DMS79 (cell line): ENCODE measurements around the gene EMC7.
"Not testable (repeated sequence)": the region's sequence is repeated elsewhere in the genome, so short reads cannot be mapped to it uniquely, and the experiment has no call there.

Source experiments
- DNase-seq: peaks from one replicate; lab custom pipeline; 2025; lab: John Stamatoyannopoulos, UW

EMC7 gene

GRCh38 chr15:34084086-34084485, 17.6 kb downstream of the EMC7 start:
- no peak for DNase-seq

GRCh38 chr15:34079904-34080303, 21.8 kb downstream of the EMC7 start:
- no peak for DNase-seq

GRCh38 chr15:34078900-34079299, 22.8 kb downstream of the EMC7 start:
- no peak for DNase-seq

- no peak for DNase-seq
Measured at GRCh38 chr15:34076785-34077184, 24.9 kb downstream of the EMC7 start.

- no peak for DNase-seq
Measured at GRCh38 chr15:34070003-34070402, 31.7 kb downstream of the EMC7 start.

- DNase-seq = peak; percentile 34
Measured at GRCh38 chr15:34065941-34066340, 35.7 kb downstream of the EMC7 start.

DNA sequence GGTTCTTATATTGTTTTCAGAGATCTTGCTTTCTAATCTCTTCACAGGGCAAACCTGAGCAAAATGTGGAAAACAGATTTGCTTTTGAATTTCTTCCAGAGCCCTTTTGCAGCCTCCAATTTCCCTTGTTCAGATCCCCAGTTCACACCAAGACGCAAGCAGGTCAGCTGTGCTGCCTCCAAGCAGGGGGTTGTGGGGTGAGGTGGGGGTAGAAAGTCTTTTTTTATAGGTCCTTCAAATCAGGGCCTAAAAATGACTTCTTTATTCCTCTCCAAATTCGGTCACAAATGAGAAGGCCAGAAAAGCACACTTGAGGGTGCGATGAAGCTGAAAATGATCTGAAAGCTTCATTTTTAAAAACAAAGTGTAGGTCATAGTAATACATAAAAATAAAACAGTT, 36.4 kb downstream of the EMC7 start:
- peak; percentile 85 for DNase-seq

GRCh38 chr15:34064438-34064837, 37.2 kb downstream of the EMC7 start:
- DNase-seq = no peak

DNA sequence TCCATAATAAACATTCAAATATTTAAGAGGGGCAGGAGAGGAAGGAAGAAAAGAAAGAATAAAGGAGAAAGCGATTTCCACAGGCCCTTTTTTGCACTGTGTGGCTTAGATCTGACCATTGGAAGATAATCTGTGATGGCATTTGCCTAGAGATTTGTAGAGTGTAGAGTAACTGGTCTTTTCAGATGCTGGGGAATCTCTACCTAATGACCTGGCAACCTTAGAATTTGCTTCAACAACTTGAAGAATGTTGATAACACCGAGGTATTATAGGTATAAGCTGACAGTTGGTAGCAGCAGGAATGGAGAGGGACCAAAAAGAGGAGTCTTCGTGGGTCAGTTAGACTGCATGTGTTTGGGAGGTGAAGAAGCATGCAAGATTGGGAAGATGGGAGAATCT, 41.7 kb downstream of the EMC7 start:
- no peak for DNase-seq

DNA sequence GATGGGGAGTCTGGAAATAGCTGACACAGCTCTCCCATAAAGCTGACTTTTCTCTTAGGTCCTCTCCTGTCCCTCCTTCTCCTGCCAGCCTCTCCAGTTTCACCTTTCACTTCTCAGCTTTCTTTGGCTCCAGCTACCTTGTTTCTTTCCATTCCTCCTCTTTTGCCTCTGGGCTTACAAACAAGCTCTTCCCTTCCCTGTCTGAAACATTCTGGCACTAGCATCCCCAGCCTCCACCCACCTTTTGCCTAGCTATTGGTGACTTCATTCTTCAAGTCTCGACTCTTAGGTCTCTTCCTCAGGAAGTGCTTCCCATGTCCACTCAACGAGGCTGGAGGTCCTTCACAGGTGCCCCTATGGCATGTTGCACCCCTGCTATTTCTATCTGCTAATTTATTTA, 42.2 kb downstream of the EMC7 start:
- no peak for DNase-seq

GRCh38 chr15:34056911-34057310, 44.8 kb downstream of the EMC7 start:
- DNase-seq = no peak

DNA sequence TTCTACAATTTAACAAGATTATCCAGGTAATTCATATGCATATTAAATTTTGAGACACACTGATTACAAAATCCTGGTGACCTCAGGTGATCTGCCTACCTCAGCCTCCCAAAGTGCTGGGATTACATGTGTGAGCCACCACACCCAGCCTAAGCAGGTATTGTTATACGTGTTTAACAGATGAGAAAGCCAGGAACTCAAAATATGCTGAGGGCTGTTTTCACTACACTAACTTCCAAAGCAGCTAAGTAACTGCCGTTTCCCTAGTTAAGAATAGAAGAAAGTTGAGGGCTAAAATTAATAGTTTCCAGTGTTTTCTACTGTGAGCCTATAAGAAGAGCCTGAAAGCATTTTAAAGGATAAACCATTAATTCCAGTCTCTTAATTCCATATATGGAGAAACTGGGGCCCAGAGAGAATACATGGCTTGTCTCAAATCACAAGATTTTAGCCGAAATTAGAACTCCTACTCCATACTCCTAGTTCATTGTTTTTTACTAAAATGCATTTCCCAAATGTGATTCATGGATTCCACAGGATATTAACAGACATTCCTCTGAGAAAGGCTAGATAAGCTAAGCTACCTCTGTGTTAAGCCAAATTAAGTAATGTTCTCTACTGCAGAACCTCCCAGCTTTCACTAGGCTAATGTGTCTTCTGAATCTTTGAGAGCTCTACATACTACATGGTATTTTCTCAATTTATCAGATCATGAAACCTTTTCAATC, 45.6 kb downstream of the EMC7 start:
- no peak for DNase-seq

DNA sequence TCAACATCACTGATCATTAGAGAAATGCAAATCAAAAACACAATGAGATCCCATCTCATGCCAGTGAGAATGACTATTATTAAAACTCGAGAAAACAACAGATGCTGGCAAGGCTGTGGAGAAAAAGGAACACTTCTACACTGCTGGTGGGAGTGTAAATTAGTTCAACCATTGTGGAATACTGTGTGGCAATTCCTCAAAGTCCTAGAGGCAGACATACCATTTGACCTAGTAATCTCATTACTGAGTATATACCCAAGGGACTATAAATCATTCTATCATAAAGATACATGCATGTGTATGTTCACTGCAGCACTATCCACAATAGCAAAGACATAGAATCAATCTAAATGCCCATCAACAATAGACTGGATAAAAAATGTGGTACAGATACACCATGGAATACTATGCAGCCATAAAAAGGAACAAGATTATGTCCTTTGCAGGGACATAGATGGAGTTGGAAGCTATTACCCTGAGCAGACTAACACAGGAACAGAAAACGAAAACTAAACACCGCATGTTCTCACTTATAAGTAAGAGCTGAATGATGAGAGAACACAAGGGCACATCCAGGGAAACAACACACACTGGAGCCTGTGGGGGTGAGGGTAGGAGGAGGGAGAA, 47.5 kb downstream of the EMC7 start:
- DNase-seq = no peak

- DNase-seq = not testable (repeated sequence)
Measured at GRCh38 chr15:34050385-34050784, 51.3 kb downstream of the EMC7 start.

- DNase-seq = no peak
Measured at GRCh38 chr15:34049112-34049511, 52.5 kb downstream of the EMC7 start.

- no peak for DNase-seq
Measured at GRCh38 chr15:34047893-34048775, 53.5 kb downstream of the EMC7 start.

DNA sequence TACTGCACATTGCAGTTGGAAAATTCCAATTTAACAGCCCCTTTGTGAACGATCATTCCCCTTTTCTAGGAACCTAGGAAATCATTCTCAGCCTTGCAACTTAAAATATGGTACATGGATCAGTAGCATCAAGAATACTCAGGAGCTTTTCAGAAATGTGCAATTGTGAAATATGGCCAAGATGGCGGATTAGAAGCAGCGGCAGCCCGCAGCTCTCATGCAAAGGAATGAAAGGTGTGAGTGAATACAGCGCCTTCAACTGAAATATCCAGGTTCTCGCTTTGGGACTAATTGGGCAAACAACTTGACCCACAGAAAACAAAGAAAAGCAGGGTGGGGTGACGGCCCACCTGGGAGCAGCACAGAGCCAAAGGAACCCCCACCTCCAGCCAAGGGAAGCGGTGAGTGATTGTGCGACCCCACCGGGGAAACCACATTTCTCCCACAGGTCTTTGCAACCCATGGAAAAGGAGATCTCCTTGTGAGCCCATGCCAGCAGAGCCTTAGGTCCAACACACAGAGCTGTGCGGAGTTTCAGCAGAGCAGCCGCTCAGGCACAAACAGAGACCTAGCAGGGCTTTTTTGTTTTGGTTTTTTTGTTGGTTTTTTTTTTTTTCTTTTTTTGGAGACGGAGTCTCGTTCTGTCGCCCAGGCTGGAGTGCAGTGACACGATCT, 55.1 kb downstream of the EMC7 start:
- no peak for DNase-seq

GRCh38 chr15:34043813-34044212, 57.8 kb downstream of the EMC7 start:
- DNase-seq = no peak

DNA sequence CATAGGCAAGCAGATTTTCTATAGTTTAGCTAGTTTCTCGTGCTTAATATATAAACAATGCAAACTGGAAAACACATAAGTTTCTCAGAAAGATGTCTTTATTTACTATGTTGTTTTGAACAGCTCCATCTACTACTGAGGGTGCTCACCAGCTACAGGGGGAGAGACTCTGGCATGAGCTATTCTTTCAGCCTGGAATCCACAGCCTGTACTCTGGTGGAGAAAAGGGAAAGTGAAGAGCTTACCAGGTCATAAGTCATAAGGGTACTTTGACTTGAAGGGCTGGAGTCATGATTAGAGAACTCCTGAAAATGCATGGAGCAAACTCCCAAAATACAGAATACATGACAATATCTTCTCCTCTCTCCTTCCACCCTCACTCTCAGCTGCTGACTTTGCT, 58.3 kb downstream of the EMC7 start:
- no peak for DNase-seq

DNA sequence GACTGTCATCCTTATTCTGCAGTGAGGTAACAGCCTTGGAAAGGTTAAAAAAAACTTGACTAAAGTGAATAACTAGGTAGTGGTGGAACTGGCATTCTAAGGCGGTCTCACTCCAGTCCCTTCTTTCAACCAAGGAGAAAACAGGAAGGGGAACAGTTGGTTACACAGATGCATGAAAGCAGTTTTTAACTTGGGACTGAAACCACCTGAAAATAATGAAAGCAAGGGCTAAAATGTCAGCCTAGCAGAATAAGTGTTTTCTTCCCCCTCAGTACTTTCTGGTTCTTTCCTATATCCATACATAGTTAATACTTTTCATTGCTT, 61.9 kb downstream of the EMC7 start:
- no peak for DNase-seq

DNA sequence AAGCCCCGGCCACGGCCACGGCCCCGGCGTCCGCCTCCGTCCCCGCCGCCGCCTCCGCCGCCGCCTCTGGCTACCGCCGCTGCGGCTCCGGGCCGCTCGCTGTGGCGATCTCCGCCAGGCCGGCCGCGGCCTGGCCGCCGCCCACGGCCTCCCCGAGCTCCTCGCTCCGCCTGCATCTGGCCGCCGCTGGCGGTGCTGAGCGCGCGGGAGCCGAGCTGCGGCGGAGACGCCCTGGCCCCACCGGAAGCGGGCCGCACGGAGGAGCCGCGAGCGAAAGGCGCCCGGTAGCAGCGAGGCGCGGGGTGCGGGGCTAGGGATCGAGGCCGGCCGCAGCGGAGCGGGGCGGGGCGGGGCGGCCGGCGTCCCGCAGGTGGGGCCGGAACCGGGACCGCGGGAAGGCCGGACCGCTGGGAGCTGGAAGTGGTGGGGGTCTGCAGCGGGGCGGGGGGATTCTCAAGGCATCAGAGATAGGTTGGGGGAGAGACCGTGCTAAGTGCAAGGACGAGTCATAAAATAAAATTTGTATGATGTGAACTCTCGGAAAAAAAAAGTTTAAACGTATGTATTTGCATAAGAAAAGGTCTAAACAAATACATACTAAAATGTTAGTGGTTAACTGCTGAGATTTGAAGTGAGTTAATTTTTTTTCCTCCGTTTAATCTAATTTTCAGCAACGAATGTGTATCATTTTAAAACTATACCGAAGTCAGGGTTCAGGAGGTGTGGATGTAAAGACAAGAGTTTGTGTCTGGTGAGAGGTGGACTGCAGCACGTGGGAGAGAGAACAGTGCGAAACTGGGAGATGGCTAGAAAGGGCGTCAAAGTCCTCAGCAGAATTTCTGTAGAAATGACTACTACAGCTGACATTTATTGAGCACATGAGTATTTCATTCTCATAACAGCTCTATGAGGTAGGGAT, 62.5 kb downstream of the EMC7 start, which contains the start of gene AVEN:
Gene AVEN (minus strand): TSS at position 334 of the 919 bp plus-strand sequence. CDS start 158 bp downstream, at position 176.
- no peak for DNase-seq
